Ecto neural progenitor cell (in vitro differentiated cells): Measurements from ENCODE around the gene NRAP.

ENCODE experiments used
- DNase-seq: peaks from one replicate; pipeline ENCODE4 v3.0.0-alpha.2; 2018; ENCODE audit warnings: low spot score

Gene NRAP

DNA sequence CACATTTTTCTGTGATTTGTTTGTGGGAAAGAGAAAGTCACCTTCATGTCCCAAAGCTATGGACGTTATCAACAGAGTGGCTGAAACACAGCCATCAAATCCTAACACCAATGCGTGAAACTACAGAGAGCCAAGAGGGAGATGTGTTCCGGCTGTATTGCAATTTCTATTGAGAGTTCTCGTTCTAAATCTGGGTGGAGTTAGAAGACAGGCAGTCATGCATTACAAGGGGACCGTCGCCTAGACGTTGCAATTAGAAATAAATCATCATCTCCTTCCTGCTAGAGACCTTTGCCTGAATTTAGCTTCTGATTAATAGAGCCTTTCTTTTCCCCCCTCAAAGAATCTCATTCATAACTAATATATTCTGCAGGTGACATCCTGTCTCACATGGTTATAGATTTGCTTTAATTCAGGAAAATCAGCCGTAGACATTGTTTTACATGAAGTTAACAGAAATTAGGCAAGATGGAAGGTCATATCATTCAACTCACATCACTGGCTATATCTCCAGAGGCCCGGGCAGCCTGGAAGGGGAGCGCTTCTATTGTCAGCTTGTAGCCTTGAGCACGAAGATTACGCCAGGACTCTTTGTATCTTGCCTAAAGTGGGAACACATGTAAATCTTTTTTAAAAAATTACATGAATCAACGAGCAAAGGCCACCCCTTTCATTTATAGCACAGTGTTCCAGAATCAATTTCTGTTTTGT, 58.4 kb downstream of the NRAP start:
- DNase-seq: no peak

DNA sequence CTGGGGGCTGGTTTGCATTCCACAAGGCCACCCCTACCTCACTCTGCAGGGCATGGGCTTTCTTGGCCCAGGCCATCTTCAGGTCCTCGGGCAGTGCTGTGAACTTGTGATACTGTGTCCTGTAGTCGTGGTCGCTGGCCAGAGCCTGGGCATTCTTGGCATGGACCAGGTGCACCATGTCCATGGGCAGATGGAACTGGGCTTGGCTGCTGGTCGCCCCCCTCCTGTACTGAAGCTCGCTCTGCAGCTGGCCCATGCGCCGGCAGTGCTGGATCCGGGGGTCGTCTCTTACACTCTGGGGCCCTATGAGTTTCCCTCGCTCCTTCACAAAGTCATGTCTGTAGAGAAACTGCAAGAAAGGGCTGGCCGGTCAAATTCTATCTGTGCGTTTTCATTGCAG, 59.3 kb downstream of the NRAP start:
- no peak for DNase-seq

DNA sequence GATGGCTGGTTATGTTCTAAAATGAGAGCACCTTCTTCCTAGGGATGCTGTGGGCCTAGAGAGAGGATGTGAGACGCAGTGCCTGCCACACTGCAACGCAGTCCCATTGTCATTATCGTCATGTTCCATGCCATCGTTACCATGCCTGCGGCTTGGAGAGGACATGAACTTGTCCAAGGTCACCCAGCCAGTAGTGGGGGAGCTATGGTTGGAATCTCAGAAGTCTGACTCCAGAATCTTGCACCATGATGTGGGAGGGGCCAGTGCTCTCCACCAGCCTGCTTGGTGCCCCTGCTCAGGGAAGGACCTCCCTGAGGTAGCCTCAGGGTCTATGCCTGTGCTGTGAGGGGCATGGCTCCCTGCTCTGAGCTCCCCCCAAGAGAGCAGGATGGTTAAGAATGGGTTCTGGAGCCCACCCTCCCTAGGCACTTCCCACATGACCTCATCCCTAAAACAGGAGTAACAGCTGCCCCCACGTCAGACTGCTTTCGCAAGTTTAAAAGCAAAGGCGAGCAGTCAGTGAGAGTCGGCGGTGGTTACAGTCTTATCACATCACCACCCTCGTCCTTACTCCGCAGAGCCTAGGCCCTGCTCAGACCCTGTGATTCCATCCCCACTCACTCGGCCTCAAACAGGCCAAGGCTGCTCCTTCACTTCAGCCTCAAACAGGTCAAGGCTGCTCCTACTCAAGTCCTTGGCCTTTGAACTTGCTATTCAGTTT, 60.6 kb downstream of the NRAP start:
- no peak for DNase-seq

DNA sequence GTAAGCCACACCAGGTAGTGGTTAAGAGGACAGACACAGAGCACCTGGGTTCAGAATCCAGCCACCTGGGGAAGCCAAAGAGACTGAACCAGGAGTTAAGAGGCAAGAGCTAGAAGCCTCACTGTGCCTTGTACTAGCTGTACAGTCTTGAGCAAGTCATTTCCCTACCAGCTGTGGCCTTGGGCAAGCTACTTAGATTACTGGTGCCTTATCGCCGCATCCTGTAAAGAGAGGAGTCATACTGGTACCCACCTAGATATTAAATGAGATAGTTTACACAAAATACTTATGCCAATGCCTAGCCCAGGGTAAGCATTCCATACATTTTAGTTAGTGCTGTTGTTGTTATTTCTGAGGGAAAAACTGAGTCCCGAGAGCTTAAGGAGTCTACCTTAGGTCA, 63.3 kb downstream of the NRAP start:
- DNase-seq: no peak

DNA sequence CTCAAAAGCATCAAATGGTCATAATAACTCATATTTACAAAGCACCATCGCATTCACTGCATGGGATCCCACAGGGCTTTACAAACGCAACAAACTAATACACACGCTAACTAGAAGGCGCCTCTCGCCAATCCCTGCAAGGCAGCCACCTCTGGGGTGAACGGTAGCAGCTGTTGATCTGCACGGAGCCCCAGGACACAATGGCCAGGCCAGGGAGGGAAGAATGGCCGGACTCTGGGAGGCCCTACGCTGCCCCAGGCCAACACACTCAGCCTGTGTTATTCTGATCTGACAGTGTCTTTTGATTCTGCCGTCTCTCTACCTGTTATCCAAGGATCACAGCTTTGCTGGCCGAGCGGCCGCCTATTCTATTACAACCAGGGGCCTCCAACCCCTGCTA, 69.2 kb downstream of the NRAP start:
- peak; percentile 56 for DNase-seq

DNA sequence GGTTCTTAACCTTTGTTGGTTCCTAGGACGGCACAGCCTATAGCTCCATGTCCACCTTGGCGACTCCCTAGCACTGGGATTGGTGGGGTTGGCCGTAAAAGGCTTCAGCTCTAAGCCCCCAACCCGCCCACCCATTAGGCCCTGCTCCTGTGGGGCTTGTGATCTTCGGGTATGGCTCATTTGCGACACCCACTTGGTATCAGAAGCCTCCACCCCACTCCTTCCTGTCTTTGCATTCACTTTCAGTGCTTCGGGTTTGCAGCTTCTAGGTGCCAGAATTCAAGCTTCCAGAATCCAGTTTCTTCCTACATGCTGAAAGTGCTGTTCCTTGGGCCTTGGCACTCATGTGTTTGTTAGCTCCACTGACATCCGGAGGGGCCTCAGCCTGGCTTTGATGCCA, 71.5 kb downstream of the NRAP start:
- no peak for DNase-seq

DNA sequence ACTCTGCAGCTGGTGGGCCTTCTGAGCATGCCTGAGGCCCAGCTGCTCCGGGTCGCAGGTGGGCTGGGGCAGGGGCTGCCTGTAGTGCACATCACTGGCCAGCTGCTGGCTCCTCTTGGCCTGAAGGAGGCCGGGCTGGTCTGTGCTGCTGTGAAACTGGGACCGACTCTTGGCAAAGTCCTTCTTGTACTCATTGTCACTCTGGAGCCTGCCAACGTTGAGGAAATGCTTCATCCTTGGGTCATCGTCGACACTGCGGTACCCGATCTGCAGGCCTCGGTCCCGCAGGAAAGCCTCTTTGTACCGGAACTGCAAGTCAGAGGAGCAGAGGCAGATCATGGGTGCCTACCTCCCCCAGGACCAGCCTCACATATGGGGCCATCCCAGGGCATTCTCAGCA, 73.3 kb downstream of the NRAP start:
- no peak for DNase-seq

DNA sequence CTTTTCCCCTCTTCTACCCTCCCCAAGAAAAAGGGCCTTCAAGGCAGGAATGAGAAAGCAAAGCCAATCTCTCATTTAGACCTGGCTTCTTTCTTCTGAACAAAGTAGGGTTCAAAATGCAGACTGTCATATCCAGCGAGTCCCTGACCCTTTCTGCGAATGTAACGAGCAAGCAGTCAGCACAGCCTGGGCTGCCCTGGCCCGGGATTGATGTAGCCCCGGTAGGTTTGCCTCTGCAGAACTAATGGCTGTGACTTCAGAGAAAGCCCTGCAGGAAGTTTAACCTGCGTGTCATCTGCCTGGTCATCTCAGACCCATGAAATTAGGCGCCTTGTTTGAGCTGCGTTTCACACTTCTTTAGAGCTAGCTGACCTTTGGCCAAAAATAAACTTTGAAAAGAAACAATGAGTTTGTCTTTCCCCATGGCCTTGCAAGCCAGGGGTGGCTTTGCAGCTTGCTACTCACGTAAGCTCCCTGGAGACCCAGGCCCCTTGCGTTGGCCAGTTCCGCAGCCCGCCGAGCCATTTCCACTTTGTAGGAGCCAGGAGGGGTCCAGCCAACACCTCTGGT, 74.6 kb downstream of the NRAP start:
- DNase-seq: no peak

DNA sequence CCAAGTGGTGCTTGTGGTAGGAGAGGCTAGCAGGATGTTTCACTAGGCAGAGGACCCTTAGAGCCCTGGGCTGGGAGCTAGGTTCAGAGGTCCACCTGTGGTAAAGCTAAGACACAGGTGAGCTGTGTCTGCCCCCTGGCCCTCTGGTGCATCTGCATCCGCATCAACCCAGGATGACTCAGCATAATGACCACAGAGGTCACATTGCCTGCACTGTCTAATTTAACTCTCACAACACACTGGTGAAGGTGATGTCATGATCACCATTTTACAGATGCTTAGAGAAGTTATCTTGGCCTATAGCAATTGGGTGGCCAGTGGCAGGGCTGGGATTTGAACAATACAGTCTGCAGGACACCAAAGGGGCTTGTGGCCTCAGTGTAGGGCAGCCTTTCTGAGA, 77.9 kb downstream of the NRAP start:
- DNase-seq: no peak

DNA sequence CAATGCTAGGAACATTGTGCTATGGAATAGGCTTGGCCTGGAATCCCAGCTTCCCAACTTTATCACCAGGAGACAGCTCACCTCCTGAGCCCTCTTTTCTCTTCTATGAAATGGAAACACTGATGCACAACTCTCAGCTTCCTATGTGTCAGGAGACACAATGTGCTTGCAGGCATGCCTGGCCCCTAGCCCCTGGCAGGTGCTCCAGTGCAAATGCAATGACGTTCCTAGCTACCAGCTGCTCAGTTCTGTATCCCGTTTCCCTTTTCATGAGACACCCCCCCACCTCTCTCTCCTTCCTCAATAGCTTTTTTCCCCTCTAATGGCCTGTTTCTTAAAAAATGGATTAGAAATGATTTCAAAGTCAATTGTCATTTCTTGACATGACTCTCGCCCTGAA, 80.3 kb downstream of the NRAP start:
- no peak for DNase-seq

DNA sequence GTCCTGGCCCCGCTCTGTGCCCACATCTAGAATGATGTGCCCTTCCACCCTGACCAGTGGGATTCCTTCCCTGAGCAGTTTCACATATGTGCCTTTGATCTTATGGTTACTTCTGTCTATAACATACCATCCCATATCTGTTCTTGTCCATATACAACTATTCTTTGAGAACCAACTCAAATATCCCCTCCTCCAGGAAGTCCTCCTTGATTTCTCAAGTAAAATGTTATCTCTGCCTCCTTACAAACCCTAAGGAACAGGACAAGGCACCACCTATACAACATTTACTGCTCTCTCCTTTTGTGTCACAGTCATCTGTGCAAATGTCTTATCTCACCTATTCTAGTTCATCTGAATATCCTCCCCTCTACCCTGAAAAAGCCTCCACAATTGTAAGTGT, 82.7 kb downstream of the NRAP start:
- no peak for DNase-seq

DNA sequence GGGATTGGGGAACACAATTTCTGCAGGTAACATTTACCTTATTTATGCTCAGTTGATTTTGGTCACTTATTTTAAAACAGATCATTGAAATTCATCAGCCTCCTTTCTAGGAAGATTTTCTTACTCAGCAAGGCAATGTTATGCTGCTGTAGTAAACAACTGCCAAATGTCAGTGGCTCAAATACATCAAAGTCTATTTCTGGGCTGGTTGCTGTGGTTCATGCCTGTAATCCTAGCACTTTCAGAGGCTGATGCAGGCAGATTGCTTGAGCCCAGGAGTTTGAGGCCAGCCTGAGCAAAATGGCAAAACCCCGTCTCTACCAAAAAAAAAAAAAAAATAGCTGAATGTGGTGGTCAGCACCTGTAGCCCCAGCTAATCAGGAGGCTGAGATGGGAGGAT, 85.1 kb downstream of the NRAP start:
- DNase-seq: no peak

DNA sequence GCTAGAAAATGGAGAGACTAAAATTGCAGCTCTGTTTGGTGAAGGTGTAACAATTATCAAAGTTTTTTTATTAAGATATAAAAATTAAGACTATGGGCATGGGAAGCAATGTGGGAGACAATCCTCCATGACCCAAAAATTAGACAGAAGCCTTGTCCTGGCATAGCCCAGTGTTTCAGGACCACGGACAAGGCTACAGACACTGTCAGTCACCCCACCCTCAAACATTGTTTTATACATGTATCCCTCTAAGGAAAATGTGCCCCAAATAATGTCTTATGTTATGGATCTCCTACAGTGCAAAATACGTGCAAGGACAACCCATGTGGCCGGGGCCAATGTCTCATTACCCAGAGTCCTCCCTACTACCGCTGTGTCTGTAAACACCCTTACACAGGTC, 87.0 kb downstream of the NRAP start:
- no peak for DNase-seq

DNA sequence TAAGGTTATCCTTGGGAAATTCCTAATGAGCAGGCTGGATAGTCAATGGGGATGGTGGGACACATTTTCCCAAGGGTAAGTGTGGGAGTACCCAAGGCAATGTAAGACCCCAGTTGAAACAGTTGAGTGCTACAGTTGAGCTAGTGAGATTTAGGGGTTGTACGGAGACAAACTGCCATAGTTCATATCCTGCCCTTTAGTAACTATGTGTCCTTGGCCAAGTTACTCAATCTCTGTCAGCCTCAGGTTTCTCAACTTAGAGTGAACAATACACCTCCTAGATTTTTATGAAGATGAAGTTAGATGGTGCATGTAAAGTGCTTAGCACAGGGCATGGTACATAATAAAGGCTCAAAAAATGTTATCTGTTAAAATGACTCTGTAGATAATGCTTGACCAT, 90.5 kb downstream of the NRAP start:
- no peak for DNase-seq

DNA sequence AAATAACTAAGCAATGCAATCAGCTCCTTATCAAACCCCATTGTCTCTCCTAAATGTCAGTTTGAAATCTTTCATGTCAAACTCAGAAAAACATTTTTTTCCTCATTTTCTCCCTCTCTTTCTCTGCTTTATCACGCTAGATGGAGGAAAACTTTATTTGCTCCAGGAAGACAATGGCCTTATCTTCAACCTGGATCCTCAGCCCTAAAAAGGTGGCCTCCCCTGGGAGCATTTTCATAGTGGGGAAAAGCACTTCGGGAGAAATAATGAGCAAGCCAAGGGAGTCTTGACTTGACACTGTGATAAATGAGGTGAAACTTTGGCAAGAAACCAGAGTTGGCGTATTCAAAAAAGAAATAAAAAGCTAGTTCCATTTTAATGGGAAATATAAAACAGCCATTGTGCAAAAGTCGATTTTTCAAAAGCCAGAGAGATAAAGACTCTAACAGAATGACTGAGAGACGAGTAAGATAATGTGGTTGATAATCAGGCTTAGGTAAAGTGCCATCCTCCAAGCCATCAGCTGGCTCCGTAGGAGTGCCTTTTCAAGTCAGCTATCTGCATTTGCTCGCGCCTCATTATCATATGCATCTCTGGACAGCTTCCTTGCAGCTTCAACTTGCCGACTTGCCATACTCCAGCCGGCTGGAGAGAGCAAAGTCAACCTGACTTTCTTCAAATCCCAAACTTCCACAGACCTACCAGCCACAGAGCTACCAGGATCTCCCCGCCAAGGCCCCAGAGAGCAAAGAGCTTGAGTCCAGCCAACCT, 91.1 kb downstream of the NRAP start:
- DNase-seq: no peak

DNA sequence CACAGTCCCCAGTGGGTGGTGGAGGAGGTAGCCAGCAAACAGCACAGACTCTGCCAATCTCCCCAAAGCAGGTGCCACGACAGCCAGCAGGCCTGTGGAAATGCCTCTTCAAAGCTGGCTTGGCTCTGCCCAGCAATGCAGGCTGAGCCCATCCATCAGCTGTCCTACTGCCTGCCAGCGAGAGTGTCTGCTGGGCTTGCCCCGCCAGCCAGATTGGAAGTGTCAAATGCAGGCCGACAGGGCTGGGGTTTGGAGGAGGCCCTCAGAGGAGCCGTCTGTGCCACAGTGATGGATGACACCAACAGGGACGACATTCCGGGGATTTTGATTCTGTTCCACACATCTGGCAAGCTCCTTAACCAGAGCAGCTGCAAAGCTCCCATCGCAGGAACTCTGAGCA, 94.3 kb downstream of the NRAP start:
- no peak for DNase-seq

DNA sequence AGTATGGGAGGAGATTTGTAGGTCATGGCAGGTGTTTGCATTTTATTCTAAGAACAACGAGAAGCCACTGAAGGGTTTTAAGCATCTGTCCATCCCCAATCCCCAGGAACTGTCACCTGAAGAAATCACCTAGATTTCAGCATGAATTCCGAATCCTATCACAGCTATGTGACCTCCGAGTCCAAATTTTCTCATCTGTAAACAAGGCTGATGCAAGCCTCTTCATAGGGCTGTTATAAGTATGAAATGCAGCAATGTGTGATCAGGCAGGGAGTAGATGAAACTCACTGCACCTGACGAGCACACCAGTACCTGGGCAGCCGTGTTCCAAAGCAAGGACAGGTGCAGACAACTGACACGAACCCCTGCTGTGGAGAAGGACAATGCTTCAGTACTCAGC, 97.0 kb downstream of the NRAP start:
- DNase-seq: no peak

DNA sequence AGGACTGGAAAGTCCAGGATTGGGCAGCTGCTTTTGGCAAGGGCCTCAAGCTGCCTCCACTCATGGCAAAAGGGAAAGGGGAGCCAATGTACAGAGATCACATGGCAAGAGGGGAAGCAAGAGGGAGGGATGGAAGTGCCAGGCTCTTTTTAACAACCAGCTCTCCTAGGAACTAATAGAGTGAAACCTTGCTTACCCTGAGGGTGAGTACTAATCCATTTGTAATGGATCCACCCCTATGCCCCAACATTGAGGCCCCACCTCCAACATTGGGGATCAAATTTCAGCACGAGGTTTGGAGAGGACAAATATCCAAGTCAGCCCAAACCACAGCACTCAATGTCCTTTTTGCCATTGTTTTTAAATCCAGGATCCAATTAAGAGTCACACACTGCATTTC, 98.5 kb downstream of the NRAP start:
- peak; percentile 54 for DNase-seq

DNA sequence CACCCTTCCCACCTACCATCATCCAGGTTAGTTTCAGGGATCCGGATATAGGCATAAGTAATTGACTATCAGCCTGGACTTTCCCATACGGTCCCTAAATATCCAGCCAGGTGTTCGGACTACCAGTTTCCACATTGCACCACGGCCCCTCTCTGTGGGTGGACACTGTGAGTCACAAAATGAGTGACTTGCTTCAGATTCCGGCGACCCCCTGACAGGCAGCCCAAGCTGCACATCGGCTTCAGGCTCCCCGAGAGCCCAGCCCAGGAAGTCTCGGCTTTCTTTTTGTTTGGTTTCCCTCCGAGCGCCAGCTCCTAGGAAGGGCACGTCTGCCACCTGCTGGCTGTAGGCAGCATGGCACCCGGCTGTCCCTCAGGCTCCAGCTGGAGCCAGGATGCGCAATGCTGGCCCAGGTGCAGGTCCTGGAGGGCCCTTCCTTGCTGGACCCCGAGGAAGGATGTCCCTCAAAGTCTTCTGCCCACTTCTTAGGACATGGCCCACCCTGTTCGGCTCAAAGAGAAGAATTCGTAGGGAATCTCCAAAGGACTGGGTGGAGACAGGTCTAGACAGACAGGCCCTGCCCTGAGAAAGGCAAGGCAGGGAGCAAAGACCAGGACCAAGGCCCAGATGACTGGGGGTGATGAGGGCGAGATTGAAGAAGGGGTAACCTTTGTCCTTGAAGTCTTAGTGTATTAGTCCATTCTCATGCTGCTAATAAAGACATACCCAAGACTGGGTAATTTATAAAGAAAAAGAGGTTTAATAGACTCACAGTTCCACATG, 100.3 kb downstream of the NRAP start:
- DNase-seq: peak; percentile 87

DNA sequence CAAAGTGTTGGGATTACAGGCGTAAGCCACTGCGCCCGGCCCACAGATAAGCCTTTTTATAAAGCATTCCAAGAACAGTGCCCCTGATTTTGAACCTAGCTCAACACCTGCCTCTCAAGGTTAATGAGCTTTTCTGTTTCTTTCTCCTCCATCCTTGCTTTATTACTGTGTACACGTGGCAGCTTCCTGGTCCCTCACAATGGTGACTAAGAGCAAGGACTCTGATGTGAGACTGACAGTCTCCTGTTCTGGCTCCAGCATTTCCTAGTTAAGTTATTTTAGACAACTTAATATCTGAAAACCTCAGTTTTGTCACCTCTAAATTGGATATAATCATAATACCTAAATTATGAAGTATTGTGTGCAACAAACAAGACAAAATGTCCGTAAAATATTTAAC, 101.1 kb downstream of the NRAP start:
- DNase-seq: no peak

DNA sequence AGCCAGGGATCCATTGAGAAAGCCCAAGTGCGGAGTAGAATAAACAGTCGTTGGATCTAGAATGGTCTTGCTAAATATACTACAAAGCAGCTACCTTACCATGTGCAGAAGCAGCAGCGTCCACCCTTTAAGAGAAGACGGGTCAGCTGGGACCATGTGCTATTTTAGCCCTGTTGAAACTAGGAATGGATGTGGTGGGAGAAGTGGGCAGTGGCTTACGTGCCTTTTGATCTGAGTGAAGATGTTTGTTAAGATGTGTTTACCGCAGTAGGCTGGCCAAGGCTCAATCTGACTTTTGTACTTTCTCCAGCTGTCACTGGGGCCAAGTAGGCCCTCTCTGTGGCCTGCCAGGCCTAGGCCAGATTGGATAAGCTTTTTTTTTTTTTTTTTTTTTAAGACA, 101.8 kb downstream of the NRAP start:
- DNase-seq: no peak

DNA sequence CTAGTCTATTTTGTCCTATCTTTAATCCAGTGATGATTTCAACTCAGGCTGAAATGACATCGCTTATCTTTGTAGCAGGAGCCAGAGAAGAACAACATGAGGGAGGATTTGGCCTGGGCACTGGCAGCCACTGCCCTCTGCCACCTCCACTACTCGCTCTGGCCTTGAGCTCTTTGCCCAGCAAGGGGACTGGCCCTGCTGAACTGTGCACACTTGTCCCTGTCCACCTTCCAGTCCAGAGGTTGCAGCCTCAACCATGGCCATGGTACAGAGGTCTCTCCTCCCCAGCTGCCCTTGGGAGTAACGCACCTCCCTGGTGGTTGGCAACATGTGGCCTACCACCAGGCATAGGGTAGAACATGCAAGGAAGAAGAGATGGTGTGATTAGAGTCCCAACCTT, 102.6 kb downstream of the NRAP start:
- DNase-seq: no peak
